GM23338 (cell line): ENCODE measurements around the gene PPFIA2.

Source experiments
- CTCF ChIP-seq, 2 experiments: fragments of 200-600 bp in 1 of 2; sonication (generic) in 1 of 2; conservative IDR thresholded peaks; 2 replicates each; pipeline versions ENCODE4 v1.5.1 to v1.6.1; 2016 to 2017; ENCODE audit warnings: antibody characterized with exemption in 2 of 2, low read depth in 2 of 2, mild to moderate bottlenecking in 2 of 2, moderate library complexity in 1 of 2
- EZH2 ChIP-seq: fragments of 200-600 bp; sonication (generic); IDR thresholded peaks from one replicate; pipeline ENCODE4 v1.8.0; 2017; ENCODE audit warnings: antibody characterized with exemption, mild to moderate bottlenecking, low read depth; ENCODE audit not compliant: unreplicated experiment
- POLR2AphosphoS5 ChIP-seq: IDR thresholded peaks from 2 replicates; pipeline ENCODE4 v1.6.1; 2016; ENCODE audit warnings: antibody characterized with exemption, low read depth
- REST ChIP-seq: IDR thresholded peaks from one replicate; pipeline ENCODE4 v1.6.1; 2018; ENCODE audit warnings: antibody characterized with exemption; ENCODE audit not compliant: unreplicated experiment

- no peak for TF ChIP-seq REST
- no peak for TF ChIP-seq CTCF (conservative IDR thresholded peaks at IDR 0.05; ENCODE audit: low read depth in 2 of 2)
- TF ChIP-seq EZH2, result no peak
- TF ChIP-seq POLR2AphosphoS5, result no peak
Observed at GRCh38 chr12:81231574-81232368, 527.4 kb downstream of the PPFIA2 start.
